Measurements from ENCODE around the gene PAX8. TPM values are rescaled to one million over a fixed set of nuclear protein-coding genes. Genes with fewer than 3 reads are reported as not detected.

Gene PAX8
- total RNA-seq, 2 experiments from 2014 or later: 2.5 to 3.2 TPM

- H3K4me3 Mint-ChIP-seq: no peak overlapping the region
- H3K27me3 Mint-ChIP-seq: no peaks in the 10 kb centered on the region
- no peaks in the 10 kb centered on the region for H3K9me3 Mint-ChIP-seq
- DNase-seq (peak; percentile 75), ATAC-seq (ENCODE audit: low read depth) (peak; percentile 80)
- POLR2A ChIA-PET: interaction anchor here (0.6 to 3.2 kb wide), 18 partner anchors 9 to 124 kb away, joined by 3 to 21 read pairs (median 4); partner anchors contain the start of gene PSD4
- H3K36me3 Mint-ChIP-seq: peaks cover 20% of the 10 kb centered on the region
- H3K27ac Mint-ChIP-seq: peak overlapping the region; percentile 73
- peaks cover 29% of the 10 kb centered on the region for H3K4me1 Mint-ChIP-seq
Observed at GRCh38 chr2:113203901-113204519, 74.7 kb downstream of the PAX8 start.

- POLR2A ChIA-PET: interaction anchor here (0.7 to 1.3 kb wide), 3 partner anchors 65 to 135 kb away, joined by 4 to 7 read pairs (median 5); partner anchors contain the start of gene IL1F10
- H3K4me3 Mint-ChIP-seq: no peak overlapping the region
- H3K36me3 Mint-ChIP-seq: peaks cover 21% of the 10 kb centered on the region
Observed at GRCh38 chr2:113203217-113203530, 75.5 kb downstream of the PAX8 start.

GRCh38 chr2:113202305-113203216, 76.2 kb downstream of the PAX8 start:
- POLR2A ChIA-PET: interaction anchor here (0.6 to 1.8 kb wide), 5 partner anchors 27 to 134 kb away, joined by 3 to 5 read pairs (median 4); partner anchors contain the start of gene IL1F10
- ATAC-seq (ENCODE audit: low read depth) (no peak), DNase-seq (no peak)
- no peaks in the 10 kb centered on the region for H3K27me3 Mint-ChIP-seq
- H3K27ac Mint-ChIP-seq: peak overlapping the region; percentile 77
- H3K4me1 Mint-ChIP-seq: peaks cover 27% of the 10 kb centered on the region
- no peak overlapping the region for H3K4me3 Mint-ChIP-seq
- peaks cover 22% of the 10 kb centered on the region for H3K36me3 Mint-ChIP-seq
- no peaks in the 10 kb centered on the region for H3K9me3 Mint-ChIP-seq

More at GRCh38 chr2:113203217-113203530, 75.5 kb downstream of the PAX8 start:
- H3K27me3 Mint-ChIP-seq: no peaks in the 10 kb centered on the region
- no peaks in the 10 kb centered on the region for H3K9me3 Mint-ChIP-seq
- DNase-seq: no peak
- H3K27ac Mint-ChIP-seq: peak overlapping the region; percentile 77
- ATAC-seq (ENCODE audit: low read depth): no peak
- peaks cover 29% of the 10 kb centered on the region for H3K4me1 Mint-ChIP-seq

- H3K9me3 Mint-ChIP-seq: no peaks in the 10 kb centered on the region
- H3K27me3 Mint-ChIP-seq: no peaks in the 10 kb centered on the region
- H3K36me3 Mint-ChIP-seq: peaks cover 29% of the 10 kb centered on the region
- H3K4me3 Mint-ChIP-seq: no peak overlapping the region
- DNase-seq (no peak), ATAC-seq (ENCODE audit: low read depth) (no peak)
- H3K4me1 Mint-ChIP-seq: peaks cover 36% of the 10 kb centered on the region
- POLR2A ChIA-PET: interaction anchor here (0.6 to 1.8 kb wide), 6 partner anchors 26 to 217 kb away, joined by 3 to 5 read pairs (median 4); no protein-coding TSS in a partner anchor
- no peak overlapping the region for H3K27ac Mint-ChIP-seq
Observed at GRCh38 chr2:113201496-113202304, 77.0 kb downstream of the PAX8 start.

GRCh38 chr2:113200736-113201490, 77.8 kb downstream of the PAX8 start:
- Mint-ChIP-seq H3K9me3 (no peaks in the 10 kb centered on the region), H3K4me3 (no peak overlapping the region), H3K27me3 (no peaks in the 10 kb centered on the region), H3K36me3 (peaks cover 34% of the 10 kb centered on the region), H3K27ac (no peak overlapping the region), H3K4me1 (peaks cover 44% of the 10 kb centered on the region)
- ATAC-seq (ENCODE audit: low read depth) (no peak), DNase-seq (no peak)
- POLR2A ChIA-PET: interaction anchor here (0.6 to 1.8 kb wide), 5 partner anchors 25 to 216 kb away, joined by 3 to 5 read pairs (median 3); no protein-coding TSS in a partner anchor

- Mint-ChIP-seq H3K36me3 (peaks cover 34% of the 10 kb centered on the region), H3K9me3 (no peaks in the 10 kb centered on the region), H3K4me3 (no peak overlapping the region), H3K27me3 (no peaks in the 10 kb centered on the region), H3K27ac (no peak overlapping the region), H3K4me1 (peaks cover 49% of the 10 kb centered on the region)
- no peak for DNase-seq
- no peak for ATAC-seq (ENCODE audit: low read depth)
- POLR2A ChIA-PET: interaction anchor here (0.6 to 1.2 kb wide), 2 partner anchors 26 to 215 kb away, joined by 3 to 4 read pairs; no protein-coding TSS in a partner anchor
Observed at GRCh38 chr2:113200236-113200635, 78.5 kb downstream of the PAX8 start.

GRCh38 chr2:113198790-113199612, 79.7 kb downstream of the PAX8 start:
- H3K9me3 Mint-ChIP-seq: no peaks in the 10 kb centered on the region
- H3K36me3 Mint-ChIP-seq: peaks cover 43% of the 10 kb centered on the region
- ATAC-seq (ENCODE audit: low read depth): peak; percentile 71
- H3K27ac Mint-ChIP-seq: no peak overlapping the region
- H3K27me3 Mint-ChIP-seq: no peaks in the 10 kb centered on the region
- no peak overlapping the region for H3K4me3 Mint-ChIP-seq
- DNase-seq: peak; percentile 93
- peaks cover 53% of the 10 kb centered on the region for H3K4me1 Mint-ChIP-seq
- POLR2A ChIA-PET: interaction anchor here (0.5 to 6.9 kb wide), 12 partner anchors 18 to 456 kb away, joined by 3 to 68 read pairs (median 4); partner anchors contain the start of gene PSD4

GRCh38 chr2:113198048-113198789, 80.5 kb downstream of the PAX8 start:
- H3K9me3 Mint-ChIP-seq: no peaks in the 10 kb centered on the region
- no peak overlapping the region for H3K27ac Mint-ChIP-seq
- POLR2A ChIA-PET: interaction anchor here (0.7 to 6.9 kb wide), 11 partner anchors 17 to 122 kb away, joined by 3 to 68 read pairs (median 5); partner anchors contain the start of gene PSD4
- no peak for ATAC-seq (ENCODE audit: low read depth)
- no peak for DNase-seq
- H3K27me3 Mint-ChIP-seq: no peaks in the 10 kb centered on the region
- peaks cover 46% of the 10 kb centered on the region for H3K36me3 Mint-ChIP-seq
- peaks cover 58% of the 10 kb centered on the region for H3K4me1 Mint-ChIP-seq
- H3K4me3 Mint-ChIP-seq: no peak overlapping the region

GRCh38 chr2:113197347-113198047, 81.2 kb downstream of the PAX8 start:
- POLR2A ChIA-PET: interaction anchor here (1.1 to 6.9 kb wide), 8 partner anchors 8 to 117 kb away, joined by 3 to 68 read pairs (median 6); partner anchors contain the start of gene PSD4
- H3K27ac Mint-ChIP-seq: peak overlapping the region; percentile 77

GRCh38 chr2:113196839-113197238, 81.9 kb downstream of the PAX8 start:
- Mint-ChIP-seq H3K27me3 (no peaks in the 10 kb centered on the region), H3K4me1 (peaks cover 51% of the 10 kb centered on the region), H3K4me3 (no peak overlapping the region), H3K9me3 (no peaks in the 10 kb centered on the region), H3K27ac (peak overlapping the region; percentile 77), H3K36me3 (peaks cover 46% of the 10 kb centered on the region)
- POLR2A ChIA-PET: interaction anchor here (0.9 to 6.9 kb wide), 9 partner anchors 8 to 59 kb away, joined by 3 to 68 read pairs (median 5); partner anchors contain the start of gene PSD4
- DNase-seq (no peak), ATAC-seq (ENCODE audit: low read depth) (peak; percentile 10)

More at GRCh38 chr2:113197347-113198047, 81.2 kb downstream of the PAX8 start:
- no peak for ATAC-seq (ENCODE audit: low read depth)
- no peaks in the 10 kb centered on the region for H3K9me3 Mint-ChIP-seq
- DNase-seq: no peak
- no peak overlapping the region for H3K4me3 Mint-ChIP-seq
- no peaks in the 10 kb centered on the region for H3K27me3 Mint-ChIP-seq
- peaks cover 46% of the 10 kb centered on the region for H3K36me3 Mint-ChIP-seq
- H3K4me1 Mint-ChIP-seq: peaks cover 53% of the 10 kb centered on the region

All from activated naive CD8-positive, alpha-beta T cell treated with anti-CD3 and anti-CD28 coated beads, Interleukin-2, amount 10 ng/mL, durations not matched to agents 7 days and 5 days (primary cell).